ENCODE data around the gene NPSR1. TPM values are rescaled to one million over a fixed set of nuclear protein-coding genes. Genes with fewer than 3 reads are reported as not detected.

NPSR1 gene, protein sequence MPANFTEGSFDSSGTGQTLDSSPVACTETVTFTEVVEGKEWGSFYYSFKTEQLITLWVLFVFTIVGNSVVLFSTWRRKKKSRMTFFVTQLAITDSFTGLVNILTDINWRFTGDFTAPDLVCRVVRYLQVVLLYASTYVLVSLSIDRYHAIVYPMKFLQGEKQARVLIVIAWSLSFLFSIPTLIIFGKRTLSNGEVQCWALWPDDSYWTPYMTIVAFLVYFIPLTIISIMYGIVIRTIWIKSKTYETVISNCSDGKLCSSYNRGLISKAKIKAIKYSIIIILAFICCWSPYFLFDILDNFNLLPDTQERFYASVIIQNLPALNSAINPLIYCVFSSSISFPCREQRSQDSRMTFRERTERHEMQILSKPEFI
- total RNA-seq, result not detected in 2 replicates

DNA sequence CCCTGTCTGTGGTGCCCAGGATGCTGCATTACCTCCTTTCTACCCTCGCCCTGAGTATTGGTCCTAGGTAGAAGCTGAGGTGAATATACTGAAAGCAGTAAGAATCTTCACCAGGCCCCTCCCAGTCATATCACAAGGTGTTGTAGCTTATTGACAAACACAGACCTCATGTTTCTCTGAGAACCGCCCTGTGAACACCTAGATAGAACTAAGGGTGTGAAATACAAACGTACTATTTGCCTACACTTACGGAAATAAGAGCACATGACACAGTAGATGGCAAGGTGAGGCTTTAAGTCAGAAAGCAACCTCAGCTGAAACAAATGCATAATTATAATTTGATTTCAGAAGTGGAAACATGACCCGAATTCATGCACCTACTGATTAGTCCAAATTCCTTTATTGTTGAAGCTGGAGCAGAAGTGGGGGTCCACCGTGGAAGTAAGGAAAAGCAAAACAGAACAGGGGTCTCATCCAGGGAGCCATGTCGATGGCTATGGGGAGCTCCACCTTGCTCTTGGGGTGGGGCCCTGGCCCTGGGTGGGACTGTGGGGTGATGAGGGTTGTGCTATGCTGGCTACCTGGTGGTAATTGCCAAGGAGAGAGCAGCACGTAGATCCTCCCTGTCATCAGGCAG lies at the start of gene NPSR1:
TSS of gene NPSR1 (plus strand) at position 587 of the 637 bp plus-strand sequence. CDS start 195 bp downstream, outside the sequence.

Measured in bronchus fibroblast of lung (primary cell).